ENCODE measurements around the gene LYRM4.

Gene LYRM4

DNA sequence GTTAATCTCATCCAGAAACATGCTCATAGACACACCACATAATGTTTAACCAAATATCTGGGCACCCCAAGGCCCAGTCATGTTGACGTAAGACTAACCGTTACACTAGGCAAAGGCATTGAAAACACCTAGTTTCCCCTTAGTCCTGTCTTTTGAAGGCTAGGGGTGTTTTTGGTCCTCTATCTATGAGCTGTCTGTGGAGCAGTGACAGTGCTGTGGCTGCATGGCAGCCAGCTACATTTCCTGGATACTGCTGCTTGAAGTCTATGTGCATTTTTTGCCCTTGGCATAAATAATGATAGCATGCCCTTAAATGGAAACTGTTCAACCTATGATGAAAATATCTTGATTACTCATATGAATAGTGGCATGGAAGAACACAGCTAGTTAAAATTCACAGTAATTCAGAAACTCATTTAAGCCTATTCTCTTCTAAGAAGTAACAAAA lies 19.2 kb upstream of the LYRM4 start:
- no peak for DNase-seq

DNA sequence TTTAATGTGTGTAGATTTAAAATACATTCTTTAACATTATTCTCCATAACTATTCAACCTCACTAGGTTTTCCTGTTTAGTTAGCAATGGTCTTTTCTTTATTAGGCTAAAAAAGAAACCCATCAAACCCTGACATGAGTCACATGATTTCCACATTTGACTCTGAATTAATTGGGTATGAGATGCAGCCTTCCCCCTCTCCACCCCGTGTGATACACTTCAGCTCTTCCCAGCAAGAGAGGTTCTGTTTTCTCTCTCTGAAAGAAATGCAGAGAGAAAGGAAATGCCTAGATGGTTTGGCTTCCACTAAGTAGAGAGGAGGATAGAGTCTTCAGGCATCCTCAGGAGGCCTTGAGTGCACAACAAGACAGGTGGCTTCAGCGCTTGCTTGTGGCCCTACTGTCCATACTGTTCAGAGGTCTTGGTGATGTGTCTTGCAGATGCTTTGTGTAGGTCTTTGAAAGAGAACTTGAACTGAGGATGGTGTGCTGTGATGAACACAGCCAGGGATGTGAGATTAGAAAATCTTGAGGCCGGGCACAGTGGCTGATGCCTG lies 17.9 kb upstream of the LYRM4 start:
- DNase-seq: no peak

GRCh38 chr6:5278047-5278446 lies 17.3 kb upstream of the LYRM4 start:
- no peak for DNase-seq

- no peak for DNase-seq
Measured at GRCh38 chr6:5277589-5277988, 16.8 kb upstream of the LYRM4 start.

DNA sequence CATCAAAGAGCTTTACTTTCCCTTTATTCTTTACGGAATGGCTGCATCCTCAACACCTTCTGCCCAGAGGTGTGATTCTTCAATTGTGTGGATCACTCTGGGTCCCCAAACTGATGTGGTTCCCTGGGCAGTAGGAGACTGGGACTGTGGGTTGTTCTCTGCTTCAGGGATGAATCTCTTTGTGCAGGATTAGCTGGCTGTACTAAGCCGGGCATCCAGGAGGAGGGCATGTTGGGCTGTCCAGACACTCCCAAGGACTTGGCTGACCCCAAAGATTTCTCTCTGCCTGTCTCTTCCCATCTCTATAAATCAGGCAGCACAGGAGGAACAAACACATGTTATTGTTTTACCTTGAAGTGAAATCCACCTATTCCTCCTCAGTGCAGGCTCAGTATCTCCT lies 15.8 kb upstream of the LYRM4 start:
- DNase-seq: no peak

GRCh38 chr6:5275497-5275896 lies 14.7 kb upstream of the LYRM4 start:
- no peak for DNase-seq

DNA sequence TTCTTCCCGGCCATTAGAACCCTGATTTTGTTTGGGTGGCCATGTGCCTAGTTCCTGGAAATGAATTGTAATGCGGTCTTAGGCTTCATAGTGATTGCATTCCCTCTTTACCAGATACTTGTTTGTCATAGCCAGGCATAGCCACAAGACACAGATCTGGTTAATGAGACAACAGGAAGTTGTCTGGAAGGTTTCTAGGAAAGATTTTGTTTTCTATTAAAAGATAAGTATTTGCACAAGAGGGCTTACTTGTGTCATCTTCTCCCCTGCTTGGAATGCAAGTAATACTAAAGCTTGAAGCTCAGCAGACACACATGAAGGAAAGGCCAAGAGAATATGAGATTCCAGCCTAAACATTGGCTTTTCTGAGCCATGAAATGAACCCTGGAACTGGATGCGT lies 13.5 kb upstream of the LYRM4 start:
- no peak for DNase-seq

GRCh38 chr6:5271926-5272325 lies 11.2 kb upstream of the LYRM4 start:
- DNase-seq: no peak

DNA sequence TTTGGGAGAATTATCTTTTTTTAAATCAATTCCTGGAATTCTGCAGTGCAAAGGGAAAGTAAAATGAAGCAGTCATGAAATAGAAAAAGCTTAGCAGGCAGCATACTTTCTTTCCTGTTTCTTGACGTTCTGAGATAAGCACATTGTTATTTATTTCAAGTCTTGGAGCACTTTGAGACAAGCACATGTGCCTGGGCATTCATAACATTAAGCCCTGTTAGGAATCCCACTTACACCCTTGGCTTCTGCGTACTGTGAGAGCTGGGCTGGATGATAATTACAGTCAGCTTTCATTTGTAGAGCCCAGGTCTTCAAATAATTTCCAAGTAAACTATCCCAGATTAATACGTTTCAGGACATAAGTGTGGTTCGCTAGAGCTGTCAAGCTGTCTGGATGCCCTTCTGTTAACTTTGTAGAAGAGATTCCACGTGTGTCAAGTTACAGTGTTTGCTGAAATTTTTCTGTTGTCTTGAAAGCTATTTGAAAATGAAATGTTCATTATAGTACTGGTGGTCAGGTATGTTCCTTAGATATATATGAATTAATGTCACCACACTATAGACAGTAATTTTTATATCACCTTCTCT lies 9.4 kb upstream of the LYRM4 start:
- DNase-seq: no peak

DNA sequence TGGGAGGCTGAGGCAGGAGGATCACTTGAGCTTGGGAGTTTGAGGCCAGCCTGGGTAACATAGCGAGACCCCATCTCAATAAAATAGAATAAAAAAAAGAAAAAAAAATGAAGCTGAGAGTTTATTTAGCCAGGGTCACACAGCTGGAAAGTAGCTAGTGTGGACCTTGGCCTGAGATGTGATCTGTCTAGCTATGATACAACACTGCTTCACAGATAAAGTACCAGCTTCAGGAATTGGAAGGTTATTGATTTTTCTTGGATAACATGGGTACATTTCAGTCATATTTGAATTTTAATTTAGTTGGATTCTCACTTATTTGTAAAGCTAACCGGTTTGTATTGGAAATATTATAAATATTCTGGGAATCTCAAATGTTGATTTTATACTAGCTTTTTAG lies 5.7 kb upstream of the LYRM4 start:
- DNase-seq: no peak

- peak; percentile 46 for DNase-seq
Measured at GRCh38 chr6:5261545-5262109, 877 bp upstream of the LYRM4 start.

DNA sequence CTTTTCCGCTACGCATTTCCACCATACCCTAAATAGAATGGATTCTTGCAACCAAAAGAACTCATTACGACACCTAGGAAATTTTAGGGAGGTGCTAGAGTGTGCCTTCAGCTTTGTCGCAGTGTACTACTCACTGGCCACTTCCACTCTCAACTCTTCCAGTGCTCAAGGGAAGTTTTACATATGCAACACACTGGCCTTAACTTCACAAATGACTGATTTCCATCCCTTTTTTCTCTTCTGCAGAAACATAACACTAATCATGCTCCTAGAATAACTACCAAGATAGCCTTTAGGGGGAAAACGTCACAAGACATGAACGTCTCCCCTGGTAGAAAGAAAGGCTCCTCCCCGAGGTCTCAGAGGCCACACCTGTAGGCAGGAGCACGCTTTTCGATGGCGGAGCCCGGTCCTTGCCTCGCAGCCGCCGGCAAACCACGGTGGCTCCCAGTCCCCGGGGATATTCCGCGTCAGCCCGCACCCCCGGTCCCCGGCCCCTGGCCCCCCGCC lies 584 bp downstream of the LYRM4 start:
- DNase-seq: peak; percentile 63

GRCh38 chr6:5259428-5259827 lies 1.3 kb downstream of the LYRM4 start:
- no peak for DNase-seq

GRCh38 chr6:5257400-5257799 lies 3.4 kb downstream of the LYRM4 start:
- DNase-seq: no peak

DNA sequence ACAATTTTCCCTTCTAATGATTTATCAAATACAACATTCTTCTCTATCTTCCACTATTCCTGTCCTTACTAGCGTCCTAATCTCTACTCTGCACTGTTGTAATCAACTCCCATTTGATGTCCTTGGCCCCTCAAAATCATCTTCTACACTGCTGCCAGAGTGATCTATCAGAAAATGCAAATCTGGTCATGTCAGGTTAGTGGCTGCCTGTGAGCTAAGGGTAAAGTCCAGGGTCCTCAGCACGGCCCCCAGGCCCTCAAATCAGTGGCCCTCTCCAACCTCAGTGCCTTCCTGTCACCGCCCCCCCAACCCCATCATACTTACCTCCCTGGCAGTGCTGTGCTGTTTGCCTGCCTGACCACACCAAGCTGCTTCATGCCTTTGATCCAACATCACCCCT lies 3.8 kb downstream of the LYRM4 start:
- no peak for DNase-seq

DNA sequence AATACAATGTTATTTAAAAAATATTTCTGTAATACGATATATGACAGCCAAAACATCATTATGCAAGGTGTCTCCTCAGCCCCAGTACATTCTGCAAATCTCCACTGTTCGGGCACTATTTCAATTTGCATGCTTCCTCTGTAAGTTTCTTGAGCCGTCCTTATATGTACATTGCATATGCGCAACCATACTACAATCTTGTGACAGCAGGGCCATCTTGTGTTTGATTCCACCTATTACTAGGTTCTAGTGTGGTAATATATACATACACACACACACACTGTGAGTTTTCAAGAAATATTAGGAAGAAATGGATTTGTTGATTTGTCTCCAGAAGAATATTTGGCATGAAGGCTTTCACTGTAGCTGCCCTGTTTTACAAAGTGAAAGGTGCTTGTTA lies 9.8 kb downstream of the LYRM4 start:
- DNase-seq: no peak

GRCh38 chr6:5250451-5250850 lies 10.3 kb downstream of the LYRM4 start:
- DNase-seq: no peak

DNA sequence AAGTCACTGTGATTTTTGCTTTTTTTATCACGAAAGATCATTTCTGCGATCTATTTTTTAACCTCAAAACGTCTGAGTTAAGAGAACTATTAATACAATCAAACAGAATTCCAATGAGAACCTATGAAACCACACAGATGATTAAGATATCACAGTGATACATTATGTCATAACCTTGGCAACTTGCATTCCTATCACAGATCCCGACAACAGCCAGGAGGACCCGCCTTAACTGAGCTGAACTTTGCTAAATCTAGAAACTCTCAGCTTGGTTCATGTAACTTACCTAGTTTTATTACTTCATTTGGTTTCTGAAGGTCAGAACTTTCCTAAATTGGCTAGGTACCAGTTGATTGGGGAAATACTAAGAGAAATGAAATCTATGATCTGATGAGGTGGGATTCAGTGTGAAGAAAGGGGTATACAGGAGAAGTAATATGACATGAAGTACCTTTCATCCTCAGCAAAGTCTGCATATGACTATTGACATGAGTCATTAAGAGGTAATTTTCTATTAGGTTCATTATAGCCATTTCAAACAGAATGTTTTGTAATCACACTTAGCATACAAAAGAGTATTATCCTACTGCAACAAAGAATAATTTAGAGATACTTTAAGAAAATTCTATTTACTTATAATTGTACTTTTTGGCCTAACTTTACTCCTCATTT lies 11.2 kb downstream of the LYRM4 start:
- no peak for DNase-seq

GRCh38 chr6:5248302-5249098 lies 12.2 kb downstream of the LYRM4 start:
- no peak for DNase-seq

DNA sequence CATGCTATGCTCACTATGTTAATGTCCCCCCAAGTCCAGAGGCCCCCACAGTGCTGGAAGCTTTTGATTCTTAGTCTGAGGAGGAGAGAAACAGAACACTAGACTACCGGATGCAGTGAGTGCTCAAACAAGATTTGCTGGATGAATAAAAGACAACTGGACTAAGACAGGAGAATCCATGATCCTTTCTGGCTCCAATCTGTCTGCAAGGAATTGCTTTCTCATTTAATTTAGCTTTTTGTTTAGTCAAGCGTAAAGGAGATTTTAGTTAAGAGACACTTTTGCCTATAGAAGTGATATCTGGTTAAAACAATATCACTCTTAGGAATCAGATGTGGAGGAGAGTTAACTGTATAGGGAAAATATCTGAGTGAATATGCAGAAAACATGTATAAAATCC lies 13.5 kb downstream of the LYRM4 start:
- DNase-seq: no peak

- peak; percentile 14 for DNase-seq
Measured at GRCh38 chr6:5246141-5247097, 14.3 kb downstream of the LYRM4 start.

GRCh38 chr6:5243069-5243468 lies 17.7 kb downstream of the LYRM4 start:
- no peak for DNase-seq
